OCI-LY7 (cell line): ENCODE results near the gene ROBO3.

ENCODE experiments used
- EZH2phosphoT487 ChIP-seq: fragments of 200-600 bp; sonication (generic); IDR thresholded peaks from 2 replicates; pipeline ENCODE4 v1.6.1; 2018; ENCODE audit warnings: low read depth, borderline replicate concordance, mild to moderate bottlenecking, mixed run types, antibody characterized with exemption, low read length, moderate library complexity, mixed read lengths
- TF ChIP-seq, protein P1 (sequence below): fragments of 200-600 bp; sonication (generic); conservative IDR thresholded peaks from 2 replicates; pipeline ENCODE4 v1.5.1; 2014; ENCODE audit warnings: mild to moderate bottlenecking, antibody characterized with exemption, low read length, moderate library complexity, mixed read lengths

DNA sequence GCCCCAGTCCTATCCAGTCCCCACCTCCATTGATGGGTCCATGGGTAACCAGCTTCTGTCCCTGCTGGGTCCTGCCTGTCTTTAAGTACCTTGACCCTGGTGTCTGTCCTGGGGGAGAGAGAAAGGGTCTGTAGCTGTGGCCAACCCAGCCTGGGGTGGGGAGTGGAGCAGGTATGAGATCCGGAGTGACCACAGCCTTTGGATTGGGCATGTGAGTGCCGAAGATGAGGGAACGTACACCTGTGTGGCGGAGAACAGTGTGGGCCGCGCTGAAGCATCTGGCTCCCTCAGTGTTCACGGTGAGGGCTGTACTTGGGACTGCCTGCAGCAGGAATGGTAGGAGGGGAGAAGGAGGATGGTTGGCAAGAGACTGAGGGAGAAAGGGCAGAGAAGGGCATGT, 5.2 kb downstream of the ROBO3 start:
- TF ChIP-seq, protein P1, sequence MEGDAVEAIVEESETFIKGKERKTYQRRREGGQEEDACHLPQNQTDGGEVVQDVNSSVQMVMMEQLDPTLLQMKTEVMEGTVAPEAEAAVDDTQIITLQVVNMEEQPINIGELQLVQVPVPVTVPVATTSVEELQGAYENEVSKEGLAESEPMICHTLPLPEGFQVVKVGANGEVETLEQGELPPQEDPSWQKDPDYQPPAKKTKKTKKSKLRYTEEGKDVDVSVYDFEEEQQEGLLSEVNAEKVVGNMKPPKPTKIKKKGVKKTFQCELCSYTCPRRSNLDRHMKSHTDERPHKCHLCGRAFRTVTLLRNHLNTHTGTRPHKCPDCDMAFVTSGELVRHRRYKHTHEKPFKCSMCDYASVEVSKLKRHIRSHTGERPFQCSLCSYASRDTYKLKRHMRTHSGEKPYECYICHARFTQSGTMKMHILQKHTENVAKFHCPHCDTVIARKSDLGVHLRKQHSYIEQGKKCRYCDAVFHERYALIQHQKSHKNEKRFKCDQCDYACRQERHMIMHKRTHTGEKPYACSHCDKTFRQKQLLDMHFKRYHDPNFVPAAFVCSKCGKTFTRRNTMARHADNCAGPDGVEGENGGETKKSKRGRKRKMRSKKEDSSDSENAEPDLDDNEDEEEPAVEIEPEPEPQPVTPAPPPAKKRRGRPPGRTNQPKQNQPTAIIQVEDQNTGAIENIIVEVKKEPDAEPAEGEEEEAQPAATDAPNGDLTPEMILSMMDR: no peak
- no peak for TF ChIP-seq EZH2phosphoT487
